ENCODE data around the gene FAM193B.

DNA sequence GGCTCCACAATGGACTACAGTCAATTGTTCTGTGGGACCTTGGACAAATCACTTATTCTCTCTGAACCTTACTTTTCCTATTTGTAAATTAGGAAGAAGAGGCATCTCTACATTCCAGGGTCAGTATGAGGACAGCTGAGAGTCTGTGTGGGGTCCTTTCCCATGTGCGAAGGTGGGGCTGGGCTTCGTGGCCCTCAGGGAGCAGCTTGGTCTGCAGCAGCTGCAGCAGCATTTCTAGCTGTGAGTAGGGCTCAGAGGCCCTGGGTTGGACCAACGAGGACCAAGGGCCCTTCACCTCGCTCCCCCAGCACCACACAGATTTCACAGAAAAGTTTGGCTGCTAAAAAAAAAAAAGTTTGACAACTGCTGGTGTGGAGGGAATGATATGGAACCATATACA is 28.2 kb downstream of the FAM193B start:
- TF ChIP-seq, protein P1, sequence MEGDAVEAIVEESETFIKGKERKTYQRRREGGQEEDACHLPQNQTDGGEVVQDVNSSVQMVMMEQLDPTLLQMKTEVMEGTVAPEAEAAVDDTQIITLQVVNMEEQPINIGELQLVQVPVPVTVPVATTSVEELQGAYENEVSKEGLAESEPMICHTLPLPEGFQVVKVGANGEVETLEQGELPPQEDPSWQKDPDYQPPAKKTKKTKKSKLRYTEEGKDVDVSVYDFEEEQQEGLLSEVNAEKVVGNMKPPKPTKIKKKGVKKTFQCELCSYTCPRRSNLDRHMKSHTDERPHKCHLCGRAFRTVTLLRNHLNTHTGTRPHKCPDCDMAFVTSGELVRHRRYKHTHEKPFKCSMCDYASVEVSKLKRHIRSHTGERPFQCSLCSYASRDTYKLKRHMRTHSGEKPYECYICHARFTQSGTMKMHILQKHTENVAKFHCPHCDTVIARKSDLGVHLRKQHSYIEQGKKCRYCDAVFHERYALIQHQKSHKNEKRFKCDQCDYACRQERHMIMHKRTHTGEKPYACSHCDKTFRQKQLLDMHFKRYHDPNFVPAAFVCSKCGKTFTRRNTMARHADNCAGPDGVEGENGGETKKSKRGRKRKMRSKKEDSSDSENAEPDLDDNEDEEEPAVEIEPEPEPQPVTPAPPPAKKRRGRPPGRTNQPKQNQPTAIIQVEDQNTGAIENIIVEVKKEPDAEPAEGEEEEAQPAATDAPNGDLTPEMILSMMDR (IDR thresholded peaks at IDR 0.05) = no peak
- TF ChIP-seq POLR2AphosphoS5 (IDR thresholded peaks at IDR 0.05) = no peak
